Astrocyte (in vitro differentiated cells and primary cell): ENCODE measurements around the gene ZBTB16.

ENCODE experiments used
- EZH2 ChIP-seq: IDR thresholded peaks from 2 replicates; pipeline ENCODE4 v1.6.1; 2012; ENCODE audit warnings: mild to moderate bottlenecking, low read length, inconsistent platforms; ENCODE audit not compliant: insufficient read depth
- TF ChIP-seq, protein P1 (sequence below): IDR thresholded peaks from 2 replicates; pipeline ENCODE4 v1.5.1; 2011; ENCODE audit warnings: low read depth, mild to moderate bottlenecking, inconsistent platforms, low read length, moderate library complexity; ENCODE audit not compliant: insufficient read depth

DNA sequence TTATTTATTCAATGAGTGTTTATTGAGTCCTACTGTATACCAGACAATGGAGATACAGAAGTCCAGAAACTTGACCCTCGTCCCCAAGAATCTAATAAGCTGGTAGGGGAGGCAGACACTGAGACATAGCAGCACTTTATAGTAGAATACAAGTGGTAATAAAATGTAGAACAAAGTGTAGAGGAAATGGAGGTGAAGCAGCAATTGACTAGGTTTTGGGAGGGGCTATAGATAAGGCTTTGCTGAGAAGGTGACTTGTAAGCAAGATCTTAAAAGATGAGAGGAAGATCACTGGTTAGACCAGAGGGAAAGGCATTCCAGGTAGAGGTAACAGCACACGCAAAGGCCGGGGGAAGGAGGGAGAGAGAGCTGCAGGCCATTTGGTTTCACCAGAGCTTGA is 57.3 kb downstream of the ZBTB16 start:
- TF ChIP-seq, protein P1, sequence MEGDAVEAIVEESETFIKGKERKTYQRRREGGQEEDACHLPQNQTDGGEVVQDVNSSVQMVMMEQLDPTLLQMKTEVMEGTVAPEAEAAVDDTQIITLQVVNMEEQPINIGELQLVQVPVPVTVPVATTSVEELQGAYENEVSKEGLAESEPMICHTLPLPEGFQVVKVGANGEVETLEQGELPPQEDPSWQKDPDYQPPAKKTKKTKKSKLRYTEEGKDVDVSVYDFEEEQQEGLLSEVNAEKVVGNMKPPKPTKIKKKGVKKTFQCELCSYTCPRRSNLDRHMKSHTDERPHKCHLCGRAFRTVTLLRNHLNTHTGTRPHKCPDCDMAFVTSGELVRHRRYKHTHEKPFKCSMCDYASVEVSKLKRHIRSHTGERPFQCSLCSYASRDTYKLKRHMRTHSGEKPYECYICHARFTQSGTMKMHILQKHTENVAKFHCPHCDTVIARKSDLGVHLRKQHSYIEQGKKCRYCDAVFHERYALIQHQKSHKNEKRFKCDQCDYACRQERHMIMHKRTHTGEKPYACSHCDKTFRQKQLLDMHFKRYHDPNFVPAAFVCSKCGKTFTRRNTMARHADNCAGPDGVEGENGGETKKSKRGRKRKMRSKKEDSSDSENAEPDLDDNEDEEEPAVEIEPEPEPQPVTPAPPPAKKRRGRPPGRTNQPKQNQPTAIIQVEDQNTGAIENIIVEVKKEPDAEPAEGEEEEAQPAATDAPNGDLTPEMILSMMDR, result no peak
- TF ChIP-seq EZH2, result no peak
